ENCODE data around the gene CMTM8. TPM values are rescaled to one million over a fixed set of nuclear protein-coding genes. Genes with fewer than 3 reads are reported as not detected.

CMTM8 gene
- total and polyA plus RNA-seq, 2 of the 8 experiments (the other 6 are each of a cell fraction or from before 2014, with no cell fraction given) = 10.5 to 22.4 TPM

- TF ChIP-seq PHF8 (conservative IDR thresholded peaks at IDR 0.05; ENCODE audit: low read depth, low read length) (no peak), TAF1 (IDR thresholded peaks at IDR 0.05; ENCODE audit: low read depth, low read length) (no peak)
Observed at GRCh38 chr3:32319607-32320006, 81.1 kb downstream of the CMTM8 start (continued).
